ENCODE data around the gene XPC. TPM values are rescaled to one million over a fixed set of nuclear protein-coding genes. Genes with fewer than 3 reads are reported as not detected.

XPC gene
- total and polyA plus RNA-seq, 2 of the 8 experiments (the other 6 are each of a cell fraction or from before 2014, with no cell fraction given) = 8.8 to 27.3 TPM

- Histone ChIP-seq H3K9ac (replicated peaks in 1 of 4; ENCODE audit: extremely low read depth in 1 of 4, low read depth in 3 of 4, low read length in 3 of 4) (no peak overlapping the region), H3K4me3 (ENCODE audit: extremely low read depth in 1 of 4, insufficient read depth in 2 of 4, low read depth in 3 of 4, low read length in 4 of 4) (no peak overlapping the region), H3K79me2 (ENCODE audit: control insufficient read depth in 1 of 2, insufficient read depth in 2 of 2, low read length in 2 of 2) (no peaks in the 10 kb centered on the region), H4K5ac (ENCODE audit: insufficient read length, low read depth, low read length) (no peak overlapping the region), H3K14ac (ENCODE audit: insufficient read length) (no peak overlapping the region), H3K4me2 (ENCODE audit: insufficient read depth in 1 of 2, low read depth in 2 of 2, low read length in 2 of 2) (no peak overlapping the region), H3K36me3 (ENCODE audit: control insufficient read depth in 2 of 4, insufficient read depth in 4 of 4, low read length in 3 of 4) (no peaks in the 10 kb centered on the region), H4K91ac (replicated peaks; ENCODE audit: insufficient read length, low read length) (no peak overlapping the region), H3K4ac (replicated peaks; ENCODE audit: insufficient read length, low read depth, low read length) (no peak overlapping the region), H2BK5ac (ENCODE audit: low read depth, low read length) (no peak overlapping the region), H3K18ac (ENCODE audit: extremely low read depth, low read length) (no peak overlapping the region), H2BK120ac (replicated peaks; ENCODE audit: low read depth, low read length) (no peak overlapping the region), H4K20me1 (replicated peaks in 1 of 2; ENCODE audit: control insufficient read depth in 1 of 2, insufficient read depth in 2 of 2, low read length in 2 of 2) (no peaks in the 10 kb centered on the region), H3K27me3 (replicated peaks in 1 of 4; ENCODE audit: control insufficient read depth in 3 of 4, extremely low read depth in 1 of 4, insufficient read depth in 3 of 4, low read length in 3 of 4) (no peaks in the 10 kb centered on the region), H2BK20ac (ENCODE audit: low read length) (no peak overlapping the region), H3K23me2 (ENCODE audit: low read depth, low read length) (no peaks in the 10 kb centered on the region), H3K56ac (replicated peaks; ENCODE audit: insufficient read length, low read depth, low read length) (no peak overlapping the region), H3K79me1 (ENCODE audit: low read depth, low read length) (no peaks in the 10 kb centered on the region), H3K23ac (ENCODE audit: insufficient read length) (no peak overlapping the region), H2AK5ac (ENCODE audit: low read depth, low read length) (no peak overlapping the region), H2AFZ (ENCODE audit: low read length) (no peak overlapping the region), H2BK12ac (ENCODE audit: low read depth, low read length) (no peak overlapping the region), H2BK15ac (ENCODE audit: low read length) (no peak overlapping the region), H3K27ac (ENCODE audit: low read depth, low read length) (no peak overlapping the region), H3K9me3 (ENCODE audit: insufficient read depth in 2 of 2, low read depth in 1 of 2, low read length in 1 of 2) (peaks cover 0 to 8% of the 10 kb centered on the region in 2 experiments; a peak in 2 of 4 replicates), H4K8ac (ENCODE audit: extremely low read depth, insufficient read depth, low read length) (no peak overlapping the region), H3K4me1 (replicated peaks in 1 of 4; ENCODE audit: control insufficient read depth in 3 of 4, insufficient read depth in 4 of 4, low read length in 3 of 4) (peaks cover 0 to 5% (median 0%) of the 10 kb centered on the region in 4 experiments; a peak in 1 of 7 replicates)
- ChIA-PET CTCF (ENCODE audit: partially characterized antibody) (interaction anchor here (0.8 to 2.7 kb wide), 11 partner anchors 9 to 245 kb away, joined by 3 to 22 read pairs (median 5); no protein-coding TSS in a partner anchor), POLR2A (ENCODE audit: partially characterized antibody) (interaction anchor here (1.1 kb wide), 1 partner anchor 9 kb away, joined by 4 read pairs; no protein-coding TSS in a partner anchor)
- WGBS, 2 experiments (ENCODE audit: extremely low coverage in 1 of 2, insufficient coverage in 1 of 2, insufficient read length in 1 of 2, insufficient replicate concordance in 2 of 2, low coverage in 1 of 2, low lambda C conversion rate in 2 of 2, missing lambda C conversion rate in 1 of 2) = 93% methylated on average over 3 of the region's 3 CpGs; no CpG with 5 or more reads in 1 of the 2 experiments
- no peak for DNase-seq (ENCODE audit: low read depth in 1 of 2, low spot score in 2 of 2)
- FAIRE-seq = no peak
- no peak for TF ChIP-seq HDAC6 (IDR thresholded peaks at IDR 0.05; ENCODE audit: low read depth, low read length)
- TF ChIP-seq KDM5A (IDR thresholded peaks at IDR 0.05; ENCODE audit: low read length) = no peak
- no peak for TF ChIP-seq ZNF274 (IDR thresholded peaks at IDR 0.05; ENCODE audit: borderline replicate concordance, extremely low read depth, low read length)
- no peak for TF ChIP-seq CREB1 (IDR thresholded peaks at IDR 0.05)
Measured at GRCh38 chr3:14222900-14223594, 44.6 kb upstream of the XPC start.

All from H1 (cell line).